Stimulated activated CD4-positive, alpha-beta T cell treated with anti-CD3 and anti-CD28 coated beads, Interleukin-1b, Interleukin-23, amount 100 ng/mL, for 1 hour (primary cell): ENCODE data around the gene JPH4.
"Not testable (repeated sequence)": the region's sequence is repeated elsewhere in the genome, so short reads cannot be mapped to it uniquely, and the experiment has no call there.

Experiments used
- DNase-seq, 2 donors: peaks; one replicate each; pipeline ENCODE4 v3.0.0-alpha.2; 2020; ENCODE audit warnings: low read depth in 2 of 2

Gene JPH4

DNA sequence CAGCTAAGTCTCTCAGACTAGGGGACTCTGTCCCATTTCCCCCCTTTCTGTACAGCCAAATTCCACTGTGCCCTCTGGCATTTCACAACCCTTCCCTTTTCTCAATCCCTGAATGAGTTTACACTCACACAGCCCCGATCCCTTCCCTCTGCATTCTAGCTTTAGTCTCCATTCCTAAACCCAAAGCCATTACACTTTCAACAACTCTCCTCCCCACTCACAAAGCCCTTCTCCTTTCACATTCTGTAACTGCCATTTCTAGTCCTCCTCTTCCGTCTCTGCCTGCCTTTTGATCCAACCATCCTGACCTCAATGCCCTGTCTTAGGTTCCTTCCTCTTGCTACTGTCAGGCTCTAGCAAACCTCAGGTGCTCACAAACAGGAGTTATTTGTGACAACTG, 30.7 kb downstream of the JPH4 start:
- DNase-seq, result no peak

GRCh38 chr14:23546450-23547035, 32.0 kb downstream of the JPH4 start:
- no peak for DNase-seq

- no peak for DNase-seq
Observed at GRCh38 chr14:23545740-23546365, 32.7 kb downstream of the JPH4 start.

DNA sequence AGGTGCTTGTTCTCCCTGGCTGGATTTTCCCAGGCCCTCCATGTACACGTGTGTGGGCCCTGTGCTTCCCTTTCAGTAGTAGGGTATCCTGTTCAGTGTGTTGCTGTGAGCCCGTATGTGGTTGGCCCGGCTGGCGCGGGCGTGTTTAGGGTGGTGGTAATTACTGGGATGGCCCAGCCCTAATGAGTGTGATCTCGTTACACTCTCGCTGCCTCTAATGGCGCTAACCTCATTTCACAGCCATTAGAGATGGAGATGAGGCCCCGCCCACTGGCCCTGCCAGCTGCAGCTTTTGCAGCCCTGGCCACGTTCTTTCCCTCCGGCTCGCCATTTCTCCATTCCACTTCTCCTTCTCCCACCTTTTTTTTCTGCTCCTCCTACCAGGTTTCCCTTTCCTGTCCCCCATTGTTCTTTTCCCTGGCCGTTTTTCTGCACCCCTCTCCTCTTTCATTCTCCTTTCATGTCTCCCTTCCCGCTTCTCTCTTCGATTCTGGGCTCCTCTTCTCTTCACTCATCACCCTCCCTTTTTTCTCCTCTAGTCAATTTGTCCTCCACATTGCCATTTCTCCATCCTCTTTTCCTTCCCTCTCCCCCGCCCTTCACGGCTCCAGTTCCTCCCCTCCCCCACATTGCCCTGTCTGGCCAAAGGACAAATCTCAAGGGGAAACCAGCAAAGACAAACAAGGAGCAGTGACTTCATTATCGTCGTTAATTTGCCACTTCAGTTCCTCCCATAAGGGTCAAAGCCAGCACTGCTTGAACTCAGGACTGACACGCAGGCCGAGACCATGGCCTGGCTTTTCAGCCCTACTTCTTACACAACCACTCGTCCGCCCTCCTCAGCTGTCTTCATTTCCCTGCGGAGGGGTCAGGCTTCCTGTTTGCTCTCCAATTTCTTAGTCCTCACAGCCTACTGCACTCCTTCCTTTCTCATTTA, 33.8 kb downstream of the JPH4 start:
- no peak for DNase-seq

DNA sequence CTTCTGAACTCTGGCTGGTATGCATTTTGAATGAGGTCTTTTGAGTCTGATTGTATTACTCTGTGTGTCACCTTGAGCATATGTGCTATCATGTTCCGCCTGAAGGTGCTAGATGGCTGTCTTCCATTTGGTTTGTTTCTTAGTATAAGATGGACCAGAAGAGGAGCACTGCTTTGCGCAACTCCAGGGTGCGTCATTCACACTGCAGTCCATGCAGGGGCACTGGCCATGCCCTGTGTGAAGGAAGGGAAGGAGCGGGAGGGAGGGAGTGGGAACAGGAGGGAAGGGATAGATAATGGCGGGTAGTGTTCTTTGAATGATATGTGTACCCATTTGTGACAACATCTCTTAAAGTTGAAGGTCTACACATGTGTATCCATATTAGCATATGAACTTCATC, 35.2 kb downstream of the JPH4 start:
- DNase-seq, result no peak

DNA sequence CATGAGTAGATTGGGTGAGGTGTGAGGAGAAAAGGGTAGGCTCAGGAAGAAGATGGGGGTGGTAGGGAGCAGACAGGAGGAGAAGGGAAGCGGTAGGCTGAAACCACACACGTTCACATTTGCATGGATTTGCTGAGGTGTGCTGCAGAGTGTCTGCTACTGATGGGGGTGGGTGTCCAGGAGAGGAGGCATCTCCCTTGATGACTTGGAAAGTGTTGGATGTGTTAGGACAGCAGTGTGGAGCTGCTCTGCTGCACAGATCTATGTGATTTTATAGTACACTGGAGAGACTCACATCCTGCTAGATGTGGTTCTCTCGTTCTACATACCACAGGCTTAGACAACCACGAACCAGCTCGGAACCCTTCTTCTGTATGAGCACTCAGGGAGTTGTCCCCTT, 36.3 kb downstream of the JPH4 start:
- DNase-seq, result no peak

DNA sequence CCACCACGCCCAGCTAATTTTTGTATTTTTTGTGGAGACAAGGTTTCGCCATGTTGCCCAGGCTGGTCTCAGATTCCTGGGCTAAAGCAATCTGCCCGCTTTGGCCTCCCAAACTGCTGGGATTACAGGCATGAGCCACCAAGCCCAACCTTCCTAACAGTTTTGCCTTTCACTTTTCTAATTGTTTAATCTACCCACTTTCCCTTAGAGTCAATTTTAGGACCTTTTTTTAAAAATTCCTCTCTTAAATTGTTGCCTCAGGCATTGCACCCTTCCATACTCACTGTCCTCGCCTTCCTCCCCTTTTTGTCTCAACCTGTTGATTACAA, 38.5 kb downstream of the JPH4 start:
- no peak for DNase-seq

GRCh38 chr14:23539248-23540140, 39.1 kb downstream of the JPH4 start:
- DNase-seq, result no peak

GRCh38 chr14:23538785-23539184, 39.8 kb downstream of the JPH4 start:
- no peak for DNase-seq

DNA sequence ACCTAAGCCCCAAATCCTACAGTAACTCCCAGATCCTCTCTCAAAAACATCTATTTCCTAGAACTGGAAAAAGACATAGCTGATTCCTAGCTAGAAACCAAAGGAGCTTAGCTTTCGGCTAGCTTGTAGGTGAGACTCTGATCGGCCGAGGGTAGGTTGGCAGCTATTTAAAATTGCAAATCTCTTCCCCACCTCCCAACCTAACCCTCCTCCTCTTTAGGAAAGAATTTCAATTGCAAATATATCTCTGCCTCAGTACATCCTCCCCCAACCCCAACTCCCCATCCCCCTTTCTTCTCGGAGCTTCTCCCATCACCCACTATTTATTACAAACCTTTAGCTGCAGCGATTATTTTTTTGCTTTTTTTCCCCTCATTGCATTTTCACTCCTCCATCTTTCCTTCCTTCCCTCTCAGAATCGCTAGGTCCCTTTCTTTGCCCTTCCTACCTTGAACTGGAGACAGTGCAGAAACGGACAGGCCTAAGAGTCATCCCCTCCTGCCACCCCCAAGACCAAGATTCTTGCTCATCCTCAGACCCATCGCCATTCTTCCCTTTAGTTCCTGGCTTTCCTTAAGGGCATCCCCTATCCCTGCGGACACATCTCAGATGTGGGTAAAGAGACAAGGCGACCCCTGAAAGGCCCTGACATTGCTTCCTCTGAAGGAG, 40.4 kb downstream of the JPH4 start:
- no peak for DNase-seq

GRCh38 chr14:23537351-23538049, 41.1 kb downstream of the JPH4 start:
- no peak for DNase-seq

GRCh38 chr14:23536906-23537305, 41.7 kb downstream of the JPH4 start:
- not testable (repeated sequence) for DNase-seq

GRCh38 chr14:23536494-23536893, 42.1 kb downstream of the JPH4 start:
- no peak for DNase-seq

DNA sequence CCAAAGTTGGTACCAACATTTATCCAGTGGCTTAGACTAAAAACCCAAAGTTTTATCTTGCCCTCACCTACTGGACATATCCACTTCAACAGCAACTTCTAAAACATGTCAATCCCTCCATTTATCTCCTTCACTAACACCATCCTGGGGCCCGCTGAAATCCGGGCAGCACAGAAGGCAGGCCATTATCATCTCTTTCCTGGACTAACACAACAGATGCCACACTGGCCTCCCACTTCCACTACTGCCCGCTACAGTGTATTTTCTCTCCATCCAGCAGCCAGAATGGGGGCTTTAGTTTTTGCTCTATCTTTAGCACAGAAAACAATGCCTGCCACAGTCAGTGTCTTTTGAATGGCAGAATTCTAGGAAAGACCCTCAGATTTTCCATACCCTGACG, 42.6 kb downstream of the JPH4 start:
- no peak for DNase-seq

DNA sequence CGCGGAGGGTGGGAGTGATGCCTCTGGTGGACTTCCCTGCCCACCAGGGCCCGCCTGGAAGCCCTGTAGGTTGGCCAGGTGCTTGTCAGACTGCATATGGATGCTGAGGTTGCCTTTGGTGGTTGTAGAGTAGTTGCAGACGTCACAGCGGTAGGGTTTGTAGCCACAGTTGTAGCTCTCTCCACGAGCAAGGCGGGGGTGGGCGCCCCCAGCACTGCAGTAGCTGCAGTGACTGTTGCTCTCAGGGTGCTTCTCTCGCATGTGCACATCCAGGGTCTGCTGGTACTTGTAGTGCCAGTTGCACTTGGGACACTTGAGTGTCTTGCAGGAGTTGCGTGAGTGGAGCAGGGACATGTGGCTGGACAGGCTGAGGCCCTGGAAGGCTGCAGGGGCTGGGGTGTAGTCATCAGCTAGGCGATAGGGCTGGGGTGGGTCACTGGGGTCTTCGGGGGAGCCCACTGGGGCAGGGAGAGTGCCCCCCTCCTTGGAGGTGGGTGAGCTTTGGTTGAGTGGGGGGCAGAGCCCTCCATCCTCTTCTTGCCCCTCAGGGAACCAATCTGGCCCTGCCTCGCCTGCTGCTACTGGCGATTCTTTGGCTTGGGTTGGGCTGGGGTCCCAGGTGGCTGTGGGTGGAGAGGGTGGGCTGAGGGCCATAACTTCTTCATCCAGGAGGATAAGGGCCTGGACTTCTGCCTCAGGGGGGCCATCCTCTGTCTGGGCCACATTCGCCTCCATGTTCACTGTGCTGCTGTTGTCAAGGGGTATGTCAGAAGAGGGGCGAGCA, 44.7 kb downstream of the JPH4 start:
- DNase-seq, result no peak

GRCh38 chr14:23532658-23533057, 45.9 kb downstream of the JPH4 start:
- no peak for DNase-seq

GRCh38 chr14:23531391-23531790, 47.2 kb downstream of the JPH4 start:
- DNase-seq, result no peak

GRCh38 chr14:23530375-23531055, 48.1 kb downstream of the JPH4 start:
- no peak for DNase-seq

GRCh38 chr14:23529016-23529415, 49.6 kb downstream of the JPH4 start:
- DNase-seq, result no peak
